ENCODE results near the gene SCN9A. TPM values are rescaled to one million over a fixed set of nuclear protein-coding genes. Genes with fewer than 3 reads are reported as not detected.

Gene SCN9A
- total and polyA plus RNA-seq, 9 of the 15 experiments (the other 6 are each of a cell fraction or from before 2014, with no cell fraction given) = 1.4 to 22.8 (median 7.1) TPM

- Histone ChIP-seq H3K4me1 (replicated peaks in 1 of 2; ENCODE audit: control insufficient read depth in 2 of 2, insufficient read depth in 2 of 2, low read length in 2 of 2) (no peaks in the 10 kb centered on the region), H3K27ac (ENCODE audit: extremely low read depth, low read depth, low read length) (no peak overlapping the region), H3K36me3 (ENCODE audit: control insufficient read depth, insufficient read depth, low read length) (no peaks in the 10 kb centered on the region), H3K79me2 (ENCODE audit: control insufficient read depth, insufficient read depth, low read length) (no peaks in the 10 kb centered on the region), H3K9ac (ENCODE audit: insufficient read depth in 1 of 2, low read depth in 2 of 2, low read length in 2 of 2) (no peak overlapping the region), H3K9me1 (ENCODE audit: control insufficient read depth, insufficient read depth, low read length) (no peaks in the 10 kb centered on the region), H3K9me3 (replicated peaks; ENCODE audit: control insufficient read depth, insufficient read depth, low read depth, low read length) (no peaks in the 10 kb centered on the region), H2AFZ (ENCODE audit: low read depth, low read length) (no peak overlapping the region), H3K4me2 (ENCODE audit: insufficient read depth, low read length) (no peak overlapping the region), H3K27me3 (ENCODE audit: control insufficient read depth in 2 of 2, insufficient read depth in 2 of 2, low read length in 2 of 2) (no peaks in the 10 kb centered on the region), H4K20me1 (replicated peaks; ENCODE audit: control insufficient read depth, insufficient read depth, low read length) (no peaks in the 10 kb centered on the region), H3K4me3 (no peak overlapping the region)
- ChIA-PET POLR2A (no interaction called here), CTCF (ENCODE audit: low intra/inter-chr PET ratio) (no interaction called here)
- TF ChIP-seq E2F8 (IDR thresholded peaks at IDR 0.05; ENCODE audit: low read depth, partially characterized antibody) (no peak), ESRRB (CRISPR knock-in tag; IDR thresholded peaks at IDR 0.05; ENCODE audit: borderline replicate concordance) (no peak)
- DNase-seq (ENCODE audit: extremely low read depth in 1 of 4, low spot score in 3 of 4) (no peak), FAIRE-seq (no peak), ATAC-seq (no peak)
- in situ Hi-C loops (cut with MboI) = no loop called here
- 0% methylated on average over 3 of the region's 3 CpGs for WGBS (ENCODE audit: insufficient coverage, low coverage, missing lambda C conversion rate)
- no TSS peak for BruUV-seq (replicated peaks)
- intact Hi-C loops (cut with micrococcal nuclease) = no loop called here
Observed at GRCh38 chr2:166156985-166157490, 218.7 kb downstream of the SCN9A start.

- H3K9ac ChIP-seq (ENCODE audit: insufficient read depth in 1 of 2, low read depth in 2 of 2, low read length in 2 of 2) = no peak overlapping the region
- H4K20me1 ChIP-seq (replicated peaks; ENCODE audit: control insufficient read depth, insufficient read depth, low read length) = no peaks in the 10 kb centered on the region
- intact Hi-C loops (cut with micrococcal nuclease) = no loop called here
- no peaks in the 10 kb centered on the region for H3K36me3 ChIP-seq (ENCODE audit: control insufficient read depth, insufficient read depth, low read length)
- FAIRE-seq (no peak), DNase-seq (ENCODE audit: extremely low read depth in 1 of 4, low spot score in 3 of 4) (no peak), ATAC-seq (no peak)
- H3K4me1 ChIP-seq (replicated peaks in 1 of 2; ENCODE audit: control insufficient read depth in 2 of 2, insufficient read depth in 2 of 2, low read length in 2 of 2) = no peaks in the 10 kb centered on the region
- POLR2A ChIA-PET = interaction anchor here (1.9 kb wide), 1 partner anchor 9 kb away, joined by 6 read pairs; no protein-coding TSS in a partner anchor
- H3K27ac ChIP-seq (ENCODE audit: extremely low read depth, low read depth, low read length) = no peak overlapping the region
- no peak overlapping the region for H3K4me3 ChIP-seq
- no peaks in the 10 kb centered on the region for H3K79me2 ChIP-seq (ENCODE audit: control insufficient read depth, insufficient read depth, low read length)
- CTCF ChIA-PET (ENCODE audit: low intra/inter-chr PET ratio) = no interaction called here
- no peaks in the 10 kb centered on the region for H3K9me3 ChIP-seq (replicated peaks; ENCODE audit: control insufficient read depth, insufficient read depth, low read depth, low read length)
- 0% methylated on average over 2 of the region's 2 CpGs for WGBS (ENCODE audit: insufficient coverage, low coverage, missing lambda C conversion rate)
- H3K9me1 ChIP-seq (ENCODE audit: control insufficient read depth, insufficient read depth, low read length) = no peaks in the 10 kb centered on the region
- no peak overlapping the region for H2AFZ ChIP-seq (ENCODE audit: low read depth, low read length)
- H3K4me2 ChIP-seq (ENCODE audit: insufficient read depth, low read length) = no peak overlapping the region
- H3K27me3 ChIP-seq (ENCODE audit: control insufficient read depth in 2 of 2, insufficient read depth in 2 of 2, low read length in 2 of 2) = no peaks in the 10 kb centered on the region
- in situ Hi-C loops (cut with MboI) = no loop called here
- no TSS peak for BruUV-seq (replicated peaks)
- no peak for TF ChIP-seq MEF2A (IDR thresholded peaks at IDR 0.05; ENCODE audit: control insufficient read depth, low read depth, low read length)
- TF ChIP-seq, protein P1, sequence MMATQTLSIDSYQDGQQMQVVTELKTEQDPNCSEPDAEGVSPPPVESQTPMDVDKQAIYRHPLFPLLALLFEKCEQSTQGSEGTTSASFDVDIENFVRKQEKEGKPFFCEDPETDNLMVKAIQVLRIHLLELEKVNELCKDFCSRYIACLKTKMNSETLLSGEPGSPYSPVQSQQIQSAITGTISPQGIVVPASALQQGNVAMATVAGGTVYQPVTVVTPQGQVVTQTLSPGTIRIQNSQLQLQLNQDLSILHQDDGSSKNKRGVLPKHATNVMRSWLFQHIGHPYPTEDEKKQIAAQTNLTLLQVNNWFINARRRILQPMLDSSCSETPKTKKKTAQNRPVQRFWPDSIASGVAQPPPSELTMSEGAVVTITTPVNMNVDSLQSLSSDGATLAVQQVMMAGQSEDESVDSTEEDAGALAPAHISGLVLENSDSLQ (IDR thresholded peaks at IDR 0.05) = no peak
Observed at GRCh38 chr2:166155589-166155988, 220.2 kb downstream of the SCN9A start.
